ENCODE results near the gene PCAT7. TPM values are rescaled to one million over a fixed set of nuclear protein-coding genes. Genes with fewer than 3 reads are reported as not detected.

PCAT7 gene
- total and polyA plus RNA-seq, 10 of the 15 experiments (the other 5 are each of a cell fraction or from before 2014, with no cell fraction given), result 0.04 TPM; not detected in 9

DNA sequence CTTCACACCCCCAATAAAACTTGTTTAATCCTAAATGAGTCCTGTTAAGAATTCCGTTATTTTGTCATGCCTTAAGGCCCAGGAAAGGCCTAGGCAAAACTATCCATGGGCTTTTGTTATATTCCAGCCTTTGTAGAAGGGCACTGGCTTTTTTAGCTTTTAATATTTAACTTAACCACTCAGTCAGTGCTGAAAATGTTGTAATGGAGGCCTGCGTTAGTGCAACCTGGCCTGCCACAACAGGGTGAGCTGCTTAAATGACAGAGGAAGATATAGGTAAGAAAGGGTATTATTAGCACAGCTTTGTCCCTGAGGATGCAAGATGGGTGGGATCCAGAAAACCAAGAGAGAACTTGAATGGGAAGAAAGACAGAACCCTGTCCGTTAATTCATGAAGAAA, 40.2 kb upstream of the PCAT7 start:
- intact Hi-C loops (cut with micrococcal nuclease; ENCODE audit: unreplicated experiment) (no loop called here), in situ Hi-C loops (cut with MboI) (no loop called here)
- ChIA-PET POLR2A (no interaction called here), SMC1A (ENCODE audit: uncharacterized antibody, unreplicated experiment) (interaction anchor here (1.6 kb wide), 1 partner anchor 15 kb away, joined by 3 read pairs; no protein-coding TSS in a partner anchor), CTCF (no interaction called here), RAD21 (ENCODE audit: unreplicated experiment) (no interaction called here)
- FAIRE-seq, result no peak
- no peak overlapping the region for H3K4me3 ChIP-seq
- TF ChIP-seq NBN (IDR thresholded peaks at IDR 0.05) (no peak), RAD21 (IDR thresholded peaks at IDR 0.05; ENCODE audit: insufficient read depth, low read depth, low read length) (no peak), ESRRA (IDR thresholded peaks at IDR 0.05; ENCODE audit: low read length) (no peak)
- no peak for DNase-seq (ENCODE audit: low read depth, low spot score)
- H3K27ac ChIP-seq (ENCODE audit: control insufficient read depth, insufficient read depth), result no peak overlapping the region
- no peaks in the 10 kb centered on the region for H3K9me3 ChIP-seq (replicated peaks; ENCODE audit: control insufficient read depth, insufficient read depth, low read length)
- no peaks in the 10 kb centered on the region for H3K27me3 ChIP-seq (replicated peaks in 1 of 2; ENCODE audit: control insufficient read depth in 2 of 2, insufficient read depth in 2 of 2, low read length in 1 of 2)
- H3K79me2 ChIP-seq (ENCODE audit: control insufficient read depth, insufficient read depth, low read length), result no peaks in the 10 kb centered on the region
- H4K20me1 ChIP-seq (ENCODE audit: control insufficient read depth, insufficient read depth), result no peaks in the 10 kb centered on the region
- BruUV-seq (replicated peaks), result no TSS peak
- no peaks in the 10 kb centered on the region for H3K4me1 ChIP-seq (ENCODE audit: control insufficient read depth, insufficient read depth, low read length)
- no peaks in the 10 kb centered on the region for H3K36me3 ChIP-seq (ENCODE audit: control insufficient read depth in 2 of 2, insufficient read depth in 2 of 2, low read length in 1 of 2)
- 13% methylated on average over 3 of the region's 3 CpGs for WGBS (ENCODE audit: insufficient coverage, insufficient replicate concordance, low lambda C conversion rate, missing lambda C conversion rate)
- H2AFZ ChIP-seq (ENCODE audit: control insufficient read depth, low read depth, low read length), result no peak overlapping the region
- no peak overlapping the region for H3K9ac ChIP-seq (ENCODE audit: control insufficient read depth, insufficient read depth, low read length)
- no peak overlapping the region for H3K4me2 ChIP-seq (ENCODE audit: control insufficient read depth, insufficient read depth)
- ATAC-seq, result no peak

- in situ Hi-C loops (cut with MboI) (no loop called here), intact Hi-C loops (cut with micrococcal nuclease; ENCODE audit: unreplicated experiment) (no loop called here)
- no peak overlapping the region for H2AFZ ChIP-seq (ENCODE audit: control insufficient read depth, low read depth, low read length)
- no TSS peak for BruUV-seq (replicated peaks)
- ChIA-PET POLR2A (no interaction called here), RAD21 (ENCODE audit: unreplicated experiment) (no interaction called here), SMC1A (ENCODE audit: uncharacterized antibody, unreplicated experiment) (no interaction called here), CTCF (no interaction called here)
- FAIRE-seq (no peak), ATAC-seq (no peak), DNase-seq (ENCODE audit: low read depth, low spot score) (no peak)
- no peak overlapping the region for H3K27ac ChIP-seq (ENCODE audit: control insufficient read depth, insufficient read depth)
- H3K4me1 ChIP-seq (ENCODE audit: control insufficient read depth, insufficient read depth, low read length), result no peaks in the 10 kb centered on the region
- H3K9me3 ChIP-seq (replicated peaks; ENCODE audit: control insufficient read depth, insufficient read depth, low read length), result no peaks in the 10 kb centered on the region
- 68% methylated on average over 4 of the region's 4 CpGs for WGBS (ENCODE audit: insufficient coverage, insufficient replicate concordance, low lambda C conversion rate, missing lambda C conversion rate)
- no peak overlapping the region for H3K9ac ChIP-seq (ENCODE audit: control insufficient read depth, insufficient read depth, low read length)
- H3K4me3 ChIP-seq, result no peak overlapping the region
- no peaks in the 10 kb centered on the region for H3K27me3 ChIP-seq (replicated peaks in 1 of 2; ENCODE audit: control insufficient read depth in 2 of 2, insufficient read depth in 2 of 2, low read length in 1 of 2)
- no peaks in the 10 kb centered on the region for H4K20me1 ChIP-seq (ENCODE audit: control insufficient read depth, insufficient read depth)
- no peaks in the 10 kb centered on the region for H3K36me3 ChIP-seq (ENCODE audit: control insufficient read depth in 2 of 2, insufficient read depth in 2 of 2, low read length in 1 of 2)
- H3K79me2 ChIP-seq (ENCODE audit: control insufficient read depth, insufficient read depth, low read length), result no peaks in the 10 kb centered on the region
- no peak overlapping the region for H3K4me2 ChIP-seq (ENCODE audit: control insufficient read depth, insufficient read depth)
- TF ChIP-seq CEBPB (IDR thresholded peaks at IDR 0.05; ENCODE audit: borderline replicate concordance in 1 of 2, low read depth in 2 of 2, low read length in 2 of 2) (no peak), CREB1 (IDR thresholded peaks at IDR 0.05; ENCODE audit: low read depth) (no peak), NFIC (IDR thresholded peaks at IDR 0.05; ENCODE audit: low read depth, low read length) (no peak), TCF12 (IDR thresholded peaks at IDR 0.05; ENCODE audit: low read depth, low read length) (no peak), JUNB (IDR thresholded peaks at IDR 0.05) (no peak)
- TF ChIP-seq, protein P1, sequence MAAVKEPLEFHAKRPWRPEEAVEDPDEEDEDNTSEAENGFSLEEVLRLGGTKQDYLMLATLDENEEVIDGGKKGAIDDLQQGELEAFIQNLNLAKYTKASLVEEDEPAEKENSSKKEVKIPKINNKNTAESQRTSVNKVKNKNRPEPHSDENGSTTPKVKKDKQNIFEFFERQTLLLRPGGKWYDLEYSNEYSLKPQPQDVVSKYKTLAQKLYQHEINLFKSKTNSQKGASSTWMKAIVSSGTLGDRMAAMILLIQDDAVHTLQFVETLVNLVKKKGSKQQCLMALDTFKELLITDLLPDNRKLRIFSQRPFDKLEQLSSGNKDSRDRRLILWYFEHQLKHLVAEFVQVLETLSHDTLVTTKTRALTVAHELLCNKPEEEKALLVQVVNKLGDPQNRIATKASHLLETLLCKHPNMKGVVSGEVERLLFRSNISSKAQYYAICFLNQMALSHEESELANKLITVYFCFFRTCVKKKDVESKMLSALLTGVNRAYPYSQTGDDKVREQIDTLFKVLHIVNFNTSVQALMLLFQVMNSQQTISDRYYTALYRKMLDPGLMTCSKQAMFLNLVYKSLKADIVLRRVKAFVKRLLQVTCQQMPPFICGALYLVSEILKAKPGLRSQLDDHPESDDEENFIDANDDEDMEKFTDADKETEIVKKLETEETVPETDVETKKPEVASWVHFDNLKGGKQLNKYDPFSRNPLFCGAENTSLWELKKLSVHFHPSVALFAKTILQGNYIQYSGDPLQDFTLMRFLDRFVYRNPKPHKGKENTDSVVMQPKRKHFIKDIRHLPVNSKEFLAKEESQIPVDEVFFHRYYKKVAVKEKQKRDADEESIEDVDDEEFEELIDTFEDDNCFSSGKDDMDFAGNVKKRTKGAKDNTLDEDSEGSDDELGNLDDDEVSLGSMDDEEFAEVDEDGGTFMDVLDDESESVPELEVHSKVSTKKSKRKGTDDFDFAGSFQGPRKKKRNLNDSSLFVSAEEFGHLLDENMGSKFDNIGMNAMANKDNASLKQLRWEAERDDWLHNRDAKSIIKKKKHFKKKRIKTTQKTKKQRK (IDR thresholded peaks at IDR 0.05; ENCODE audit: low read depth, low read length), result no peak
- TF ChIP-seq, protein P2, sequence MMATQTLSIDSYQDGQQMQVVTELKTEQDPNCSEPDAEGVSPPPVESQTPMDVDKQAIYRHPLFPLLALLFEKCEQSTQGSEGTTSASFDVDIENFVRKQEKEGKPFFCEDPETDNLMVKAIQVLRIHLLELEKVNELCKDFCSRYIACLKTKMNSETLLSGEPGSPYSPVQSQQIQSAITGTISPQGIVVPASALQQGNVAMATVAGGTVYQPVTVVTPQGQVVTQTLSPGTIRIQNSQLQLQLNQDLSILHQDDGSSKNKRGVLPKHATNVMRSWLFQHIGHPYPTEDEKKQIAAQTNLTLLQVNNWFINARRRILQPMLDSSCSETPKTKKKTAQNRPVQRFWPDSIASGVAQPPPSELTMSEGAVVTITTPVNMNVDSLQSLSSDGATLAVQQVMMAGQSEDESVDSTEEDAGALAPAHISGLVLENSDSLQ (IDR thresholded peaks at IDR 0.05), result no peak
- TF ChIP-seq, protein P3, sequence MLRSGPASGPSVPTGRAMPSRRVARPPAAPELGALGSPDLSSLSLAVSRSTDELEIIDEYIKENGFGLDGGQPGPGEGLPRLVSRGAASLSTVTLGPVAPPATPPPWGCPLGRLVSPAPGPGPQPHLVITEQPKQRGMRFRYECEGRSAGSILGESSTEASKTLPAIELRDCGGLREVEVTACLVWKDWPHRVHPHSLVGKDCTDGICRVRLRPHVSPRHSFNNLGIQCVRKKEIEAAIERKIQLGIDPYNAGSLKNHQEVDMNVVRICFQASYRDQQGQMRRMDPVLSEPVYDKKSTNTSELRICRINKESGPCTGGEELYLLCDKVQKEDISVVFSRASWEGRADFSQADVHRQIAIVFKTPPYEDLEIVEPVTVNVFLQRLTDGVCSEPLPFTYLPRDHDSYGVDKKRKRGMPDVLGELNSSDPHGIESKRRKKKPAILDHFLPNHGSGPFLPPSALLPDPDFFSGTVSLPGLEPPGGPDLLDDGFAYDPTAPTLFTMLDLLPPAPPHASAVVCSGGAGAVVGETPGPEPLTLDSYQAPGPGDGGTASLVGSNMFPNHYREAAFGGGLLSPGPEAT (IDR thresholded peaks at IDR 0.05; ENCODE audit: low read depth), result no peak
Measured at GRCh38 chr9:94517254-94517653, 37.6 kb upstream of the PCAT7 start.

Data from GM12878 (cell line).